ENCODE results near the gene YTHDC1. TPM values are rescaled to one million over a fixed set of nuclear protein-coding genes. Genes with fewer than 3 reads are reported as not detected.

YTHDC1 gene
- total RNA-seq, 4 donors from 2014 or later = 16.4 to 104 (median 71.3) TPM

DNA sequence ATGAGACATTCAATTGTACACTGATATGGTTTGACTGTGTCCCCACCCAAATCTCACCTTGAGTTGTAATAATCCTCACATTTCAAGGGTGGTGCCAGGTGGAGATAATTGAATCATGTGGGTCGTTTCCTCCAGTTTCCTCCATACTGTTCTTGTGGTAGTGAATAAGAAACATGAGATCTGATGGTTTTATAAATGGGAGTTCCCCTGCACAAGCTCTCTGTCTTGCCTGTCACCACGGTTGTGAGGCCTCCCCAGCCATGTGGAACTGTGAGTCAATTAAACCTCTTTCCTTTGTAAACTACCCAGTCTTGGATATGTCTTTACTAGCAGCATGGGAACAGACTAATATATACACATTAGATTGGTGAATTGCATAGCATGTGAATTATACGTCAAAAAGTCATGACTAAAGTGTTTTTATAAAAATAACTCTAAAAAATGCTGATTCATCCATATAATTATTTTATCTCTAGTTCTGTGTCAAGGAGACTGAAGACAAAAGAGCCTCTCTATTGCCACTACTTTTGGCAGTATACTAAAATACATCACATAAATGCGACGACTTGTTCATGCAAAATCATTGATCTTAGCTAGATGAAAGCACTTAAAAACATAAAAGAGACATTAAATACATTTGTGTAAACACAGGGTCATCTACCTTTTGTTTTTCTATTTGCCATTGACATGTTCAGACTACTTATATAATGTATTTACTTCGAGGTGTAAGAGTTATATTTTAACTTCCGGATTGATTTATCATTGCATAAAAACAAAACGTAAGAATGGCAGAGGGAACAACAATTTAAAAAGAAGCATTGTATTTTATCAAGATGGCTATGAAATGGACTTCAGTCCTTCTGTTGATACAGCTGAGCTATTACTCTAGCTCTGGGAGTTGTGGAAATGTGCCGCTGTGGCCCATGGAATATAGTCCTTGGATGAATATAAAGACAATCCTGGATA, 50.1 kb downstream of the YTHDC1 start:
- TF ChIP-seq, protein P1, sequence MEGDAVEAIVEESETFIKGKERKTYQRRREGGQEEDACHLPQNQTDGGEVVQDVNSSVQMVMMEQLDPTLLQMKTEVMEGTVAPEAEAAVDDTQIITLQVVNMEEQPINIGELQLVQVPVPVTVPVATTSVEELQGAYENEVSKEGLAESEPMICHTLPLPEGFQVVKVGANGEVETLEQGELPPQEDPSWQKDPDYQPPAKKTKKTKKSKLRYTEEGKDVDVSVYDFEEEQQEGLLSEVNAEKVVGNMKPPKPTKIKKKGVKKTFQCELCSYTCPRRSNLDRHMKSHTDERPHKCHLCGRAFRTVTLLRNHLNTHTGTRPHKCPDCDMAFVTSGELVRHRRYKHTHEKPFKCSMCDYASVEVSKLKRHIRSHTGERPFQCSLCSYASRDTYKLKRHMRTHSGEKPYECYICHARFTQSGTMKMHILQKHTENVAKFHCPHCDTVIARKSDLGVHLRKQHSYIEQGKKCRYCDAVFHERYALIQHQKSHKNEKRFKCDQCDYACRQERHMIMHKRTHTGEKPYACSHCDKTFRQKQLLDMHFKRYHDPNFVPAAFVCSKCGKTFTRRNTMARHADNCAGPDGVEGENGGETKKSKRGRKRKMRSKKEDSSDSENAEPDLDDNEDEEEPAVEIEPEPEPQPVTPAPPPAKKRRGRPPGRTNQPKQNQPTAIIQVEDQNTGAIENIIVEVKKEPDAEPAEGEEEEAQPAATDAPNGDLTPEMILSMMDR (IDR thresholded peaks at IDR 0.05) = no peak
- no peak for TF ChIP-seq POLR2A (IDR thresholded peaks at IDR 0.05)
- Histone ChIP-seq H3K27me3 (no peaks in the 10 kb centered on the region), H3K4me3 (no peak overlapping the region), H3K36me3 (no peaks in the 10 kb centered on the region), H3K27ac (no peak overlapping the region), H3K9me3 (no peaks in the 10 kb centered on the region), H3K4me1 (no peaks in the 10 kb centered on the region)
- intact Hi-C loops (cut with DNase I; ENCODE audit: low total_unique reads) = no loop called here
- no peak for DNase-seq

DNA sequence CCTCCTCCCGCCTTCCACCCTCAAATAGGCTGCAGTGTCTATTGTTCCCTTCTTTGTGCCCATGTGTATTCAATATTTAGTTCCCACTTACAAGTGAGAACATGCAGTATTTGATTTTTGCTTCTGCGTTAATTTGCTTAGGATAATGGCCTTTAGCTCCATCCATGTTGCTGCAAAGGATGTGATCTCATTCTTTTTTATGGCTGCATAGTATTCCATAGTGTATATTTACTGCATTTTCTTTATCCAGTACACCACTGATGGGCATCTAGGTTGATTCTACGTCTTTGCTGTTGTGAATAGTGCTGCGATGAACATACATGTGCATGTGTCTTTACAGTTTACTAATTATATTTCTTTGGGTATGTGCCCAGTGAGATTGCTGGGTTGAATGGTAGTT, 52.8 kb downstream of the YTHDC1 start:
- H3K36me3 ChIP-seq = no peaks in the 10 kb centered on the region
- H3K4me3 ChIP-seq = no peak overlapping the region
- no peaks in the 10 kb centered on the region for H3K27me3 ChIP-seq
- TF ChIP-seq, protein P1 (IDR thresholded peaks at IDR 0.05) = no peak
- no peak overlapping the region for H3K27ac ChIP-seq
- H3K4me1 ChIP-seq = no peaks in the 10 kb centered on the region
- H3K9me3 ChIP-seq = no peaks in the 10 kb centered on the region
- intact Hi-C loops (cut with DNase I; ENCODE audit: low total_unique reads) = no loop called here
- no peak for DNase-seq

DNA sequence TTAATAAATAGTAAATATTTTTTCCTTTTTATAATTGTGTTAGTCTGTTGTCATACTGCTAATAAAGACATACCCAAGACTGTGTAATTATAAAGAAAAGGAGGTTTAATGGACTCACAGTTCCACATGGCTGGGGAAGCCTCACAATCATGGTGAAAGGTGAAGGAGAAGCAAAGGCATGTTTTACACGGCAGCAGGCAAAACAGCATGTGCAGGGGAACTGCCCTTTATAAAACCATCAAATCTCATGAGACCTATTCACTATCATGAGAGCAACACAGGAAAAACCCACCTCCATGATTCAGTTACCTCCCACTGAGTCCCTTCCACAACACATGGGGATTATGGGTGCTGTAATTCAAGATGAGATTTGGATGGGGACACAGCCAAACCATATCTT, 58.6 kb downstream of the YTHDC1 start:
- no peak for DNase-seq
- Histone ChIP-seq H3K4me3 (no peak overlapping the region), H3K36me3 (no peaks in the 10 kb centered on the region), H3K27ac (no peak overlapping the region), H3K27me3 (peaks cover 0 to 5% of the 10 kb centered on the region in 2 donors), H3K9me3 (no peaks in the 10 kb centered on the region), H3K4me1 (no peaks in the 10 kb centered on the region)
- intact Hi-C loops (cut with DNase I; ENCODE audit: low total_unique reads) = no loop called here
- TF ChIP-seq, protein P1 (IDR thresholded peaks at IDR 0.05) = no peak
- no peak for TF ChIP-seq POLR2A (IDR thresholded peaks at IDR 0.05)

DNA sequence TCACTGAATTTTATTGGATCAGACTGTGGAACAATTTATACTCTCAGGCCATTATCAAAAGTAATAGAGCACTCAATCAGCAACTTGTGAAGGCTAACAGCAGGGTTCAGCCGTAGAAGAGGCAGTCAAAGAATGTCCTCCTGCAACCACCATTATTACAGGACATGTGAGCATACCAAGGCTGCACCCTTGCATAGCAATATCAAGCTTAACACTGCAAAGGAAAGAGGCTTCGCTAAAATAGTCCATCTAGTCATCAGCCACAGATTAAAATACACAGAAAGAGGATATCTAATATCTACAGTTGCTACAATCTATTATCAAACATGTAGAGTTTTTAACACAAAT, 61.5 kb downstream of the YTHDC1 start:
- Histone ChIP-seq H3K4me3 (no peak overlapping the region), H3K27me3 (peaks cover 0 to 5% of the 10 kb centered on the region in 2 donors), H3K27ac (no peak overlapping the region), H3K4me1 (no peaks in the 10 kb centered on the region), H3K9me3 (no peaks in the 10 kb centered on the region), H3K36me3 (no peaks in the 10 kb centered on the region)
- intact Hi-C loops (cut with DNase I; ENCODE audit: low total_unique reads) = no loop called here
- TF ChIP-seq, protein P1 (IDR thresholded peaks at IDR 0.05) = no peak
- no peak for TF ChIP-seq POLR2A (IDR thresholded peaks at IDR 0.05)
- DNase-seq = no peak

DNA sequence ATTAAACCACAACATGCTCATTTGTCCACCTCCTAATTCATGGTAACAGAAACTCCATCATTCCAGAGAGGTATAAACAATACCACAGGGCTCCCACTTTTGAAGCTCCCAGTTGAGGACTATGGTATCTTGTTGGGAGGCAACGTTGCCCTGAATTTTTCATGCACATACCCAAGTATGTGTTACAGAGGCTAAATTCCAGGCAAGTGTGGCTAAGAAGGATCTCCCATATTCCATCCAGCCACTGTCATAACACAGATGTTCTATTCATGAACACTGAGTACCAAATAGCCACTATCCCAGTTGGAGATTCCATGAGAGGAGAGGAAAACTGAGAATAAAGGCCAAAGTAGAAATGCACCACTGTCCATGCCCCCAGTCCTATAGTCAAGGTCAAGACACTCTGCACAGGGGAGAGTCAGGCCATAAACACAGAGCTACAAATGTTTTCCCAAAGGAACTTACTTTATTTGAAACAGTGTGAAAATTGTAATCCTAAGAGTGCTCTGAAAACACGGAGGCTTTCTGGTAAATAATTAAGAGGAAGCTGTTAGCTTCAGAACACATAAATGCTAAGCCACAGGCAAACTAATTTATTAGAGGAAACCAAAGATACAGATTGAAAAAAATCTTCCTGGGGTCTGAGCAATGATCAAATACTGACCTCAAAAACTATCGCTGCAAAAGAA, 62.0 kb downstream of the YTHDC1 start:
- H3K27me3 ChIP-seq = peaks cover 0 to 5% of the 10 kb centered on the region in 2 donors
- H3K9me3 ChIP-seq = no peaks in the 10 kb centered on the region
- H3K4me1 ChIP-seq = no peaks in the 10 kb centered on the region
- TF ChIP-seq, protein P1 (IDR thresholded peaks at IDR 0.05) = no peak
- no peak for TF ChIP-seq POLR2A (IDR thresholded peaks at IDR 0.05)
- intact Hi-C loops (cut with DNase I; ENCODE audit: low total_unique reads) = no loop called here
- H3K36me3 ChIP-seq = no peaks in the 10 kb centered on the region
- no peak overlapping the region for H3K4me3 ChIP-seq
- no peak overlapping the region for H3K27ac ChIP-seq
- DNase-seq = no peak
